ENCODE results near the gene MSI2.

Gene MSI2

GRCh38 chr17:57488856-57489255 lies 232.5 kb downstream of the MSI2 start:
- Histone ChIP-seq H3K9ac (ENCODE audit: low read length) (no peak overlapping the region; the same call in 1 of the 2 replicates), H4K20me1 (ENCODE audit: insufficient read depth, low read length) (no peaks in the 10 kb centered on the region), H3K4me2 (ENCODE audit: low read length) (no peak overlapping the region), H2AFZ (ENCODE audit: low read length) (no peak overlapping the region), H3K27me3 (ENCODE audit: insufficient read depth, low read length) (no peaks in the 10 kb centered on the region), H3K9me2 (ENCODE audit: low read depth, low read length) (no peaks in the 10 kb centered on the region), H3K27ac (ENCODE audit: low read depth, low read length, poor library complexity, severe bottlenecking) (peak overlapping the region; percentile 72), H3K4me3 (ENCODE audit: low read depth, low read length, poor library complexity, severe bottlenecking) (no peak overlapping the region), H3K4me1 (ENCODE audit: insufficient read depth, low read length, severe bottlenecking) (peaks cover 100% of the 10 kb centered on the region), H3F3A (ENCODE audit: insufficient read depth, low read length) (no peaks in the 10 kb centered on the region), H3K79me2 (ENCODE audit: insufficient read depth, low read length) (peaks cover 26% of the 10 kb centered on the region), H3K9me3 (ENCODE audit: low read length) (no peaks in the 10 kb centered on the region), H3K36me3 (ENCODE audit: insufficient read depth, low read length) (peaks cover 19% of the 10 kb centered on the region; the same call in 1 of the 2 replicates)
- TF ChIP-seq CTCF (IDR thresholded peaks at IDR 0.05; ENCODE audit: low read length) (no peak), EZH2 (IDR thresholded peaks at IDR 0.05; ENCODE audit: borderline replicate concordance, low read length) (no peak)

- no peak overlapping the region; the same call in 1 of the 2 replicates for H3K4me2 ChIP-seq (ENCODE audit: low read length)
- no peak for TF ChIP-seq CTCF (IDR thresholded peaks at IDR 0.05; ENCODE audit: low read length)
- no peak for TF ChIP-seq EZH2 (IDR thresholded peaks at IDR 0.05; ENCODE audit: borderline replicate concordance, low read length)
- H3K27ac ChIP-seq (ENCODE audit: low read depth, low read length, poor library complexity, severe bottlenecking) = peak overlapping the region; percentile 72
- H3K36me3 ChIP-seq (ENCODE audit: insufficient read depth, low read length) = peaks cover 24% of the 10 kb centered on the region; the same call in 1 of the 2 replicates
- H3K9me2 ChIP-seq (ENCODE audit: low read depth, low read length) = no peaks in the 10 kb centered on the region
- peaks cover 100% of the 10 kb centered on the region for H3K4me1 ChIP-seq (ENCODE audit: insufficient read depth, low read length, severe bottlenecking)
- no peaks in the 10 kb centered on the region for H3K27me3 ChIP-seq (ENCODE audit: insufficient read depth, low read length)
- H2AFZ ChIP-seq (ENCODE audit: low read length) = no peak overlapping the region
- H3K9ac ChIP-seq (ENCODE audit: low read length) = no peak overlapping the region; the same call in 1 of the 2 replicates
- H3K9me3 ChIP-seq (ENCODE audit: low read length) = no peaks in the 10 kb centered on the region
- H3K4me3 ChIP-seq (ENCODE audit: low read depth, low read length, poor library complexity, severe bottlenecking) = no peak overlapping the region
- no peaks in the 10 kb centered on the region for H4K20me1 ChIP-seq (ENCODE audit: insufficient read depth, low read length)
- peaks cover 29% of the 10 kb centered on the region for H3K79me2 ChIP-seq (ENCODE audit: insufficient read depth, low read length)
- no peaks in the 10 kb centered on the region for H3F3A ChIP-seq (ENCODE audit: insufficient read depth, low read length)
Measured at GRCh38 chr17:57489321-57489720, 233.0 kb downstream of the MSI2 start.

DNA sequence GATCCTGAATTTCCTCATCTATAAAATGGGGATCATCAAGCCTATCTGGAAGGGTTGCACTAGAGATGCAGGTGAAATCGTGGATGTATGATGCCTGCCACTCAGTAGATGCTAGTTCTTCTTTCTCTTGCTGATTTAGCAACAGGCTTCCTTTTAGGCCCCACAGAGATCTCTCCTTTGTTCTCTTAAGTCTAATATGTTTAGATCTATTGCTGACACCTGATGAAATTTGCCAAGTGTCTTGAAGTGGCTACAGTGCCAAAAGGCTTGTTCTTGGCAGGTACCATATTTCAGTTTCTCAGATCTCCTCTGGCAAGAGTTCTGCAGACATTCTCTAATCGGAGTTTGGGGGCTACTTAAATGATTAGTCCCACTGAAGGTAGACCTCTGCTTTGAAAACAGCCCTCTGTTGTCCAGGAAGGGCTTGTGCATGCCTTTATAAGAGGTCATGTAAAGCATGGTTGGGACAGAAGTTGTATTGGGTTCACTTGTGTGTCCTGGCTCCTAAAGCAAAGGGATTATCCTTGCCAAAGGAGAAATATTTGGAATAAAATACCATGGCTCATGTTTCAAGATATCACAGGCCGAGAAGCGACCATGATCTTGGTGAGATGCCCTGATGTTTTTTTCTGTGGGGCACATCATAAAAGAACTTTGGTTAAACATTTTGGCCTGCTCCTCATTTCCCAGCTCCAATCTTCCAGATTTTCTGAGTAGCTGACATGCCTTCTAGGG lies 234.0 kb downstream of the MSI2 start:
- no peak for TF ChIP-seq EZH2 (IDR thresholded peaks at IDR 0.05; ENCODE audit: borderline replicate concordance, low read length)
- no peak for TF ChIP-seq CTCF (IDR thresholded peaks at IDR 0.05; ENCODE audit: low read length)
- Histone ChIP-seq H3F3A (ENCODE audit: insufficient read depth, low read length) (no peaks in the 10 kb centered on the region), H3K4me1 (ENCODE audit: insufficient read depth, low read length, severe bottlenecking) (peaks cover 99% of the 10 kb centered on the region), H3K36me3 (ENCODE audit: insufficient read depth, low read length) (peaks cover 29% of the 10 kb centered on the region; the same call in 1 of the 2 replicates), H2AFZ (ENCODE audit: low read length) (no peak overlapping the region), H3K9me2 (ENCODE audit: low read depth, low read length) (no peaks in the 10 kb centered on the region), H3K9me3 (ENCODE audit: low read length) (no peaks in the 10 kb centered on the region), H3K4me2 (ENCODE audit: low read length) (peak overlapping the region; percentile 20; the same call in 1 of the 2 replicates), H3K27ac (ENCODE audit: low read depth, low read length, poor library complexity, severe bottlenecking) (peak overlapping the region; percentile 72), H3K27me3 (ENCODE audit: insufficient read depth, low read length) (no peaks in the 10 kb centered on the region), H3K4me3 (ENCODE audit: low read depth, low read length, poor library complexity, severe bottlenecking) (no peak overlapping the region), H4K20me1 (ENCODE audit: insufficient read depth, low read length) (no peaks in the 10 kb centered on the region), H3K9ac (ENCODE audit: low read length) (peak overlapping the region; percentile 15; the same call in 1 of the 2 replicates), H3K79me2 (ENCODE audit: insufficient read depth, low read length) (peaks cover 29% of the 10 kb centered on the region)
